HEK293 (cell line): Measurements from ENCODE around the gene TSTD1.
A peak's percentile ranks its signal among the peaks of the same experiment; 100 is the strongest.
"Not testable (repeated sequence)": the region's sequence is repeated elsewhere in the genome, so short reads cannot be mapped to it uniquely, and the experiment has no call there.

Experiments used
- HOXA7 ChIP-seq: sonication (generic); formaldehyde crosslinking; IDR thresholded peaks from 2 replicates; pipeline ENCODE4 v1.8.1; 2022; ENCODE audit warnings: missing genetic modification reagents, borderline replicate concordance
- KLF1 ChIP-seq: fragments of 450-650 bp; formaldehyde crosslinking; IDR thresholded peaks from 2 replicates; pipeline ENCODE4 v1.5.1; 2016; ENCODE audit warnings: missing biosample characterization, missing genetic modification characterization
- YY2 ChIP-seq: fragments of 450-650 bp; formaldehyde crosslinking; IDR thresholded peaks from 2 replicates; pipeline ENCODE4 v1.5.1; 2016; ENCODE audit warnings: missing biosample characterization, missing genetic modification characterization
- ZFP41 ChIP-seq: fragments of 450-650 bp; formaldehyde crosslinking; IDR thresholded peaks from 2 replicates; pipeline ENCODE4 v1.5.1; 2016; ENCODE audit warnings: missing biosample characterization, missing genetic modification characterization, borderline replicate concordance
- ZNF548 ChIP-seq: fragments of 450-650 bp; formaldehyde crosslinking; IDR thresholded peaks from 2 replicates; pipeline ENCODE4 v1.5.1; 2016; ENCODE audit warnings: missing biosample characterization, missing genetic modification characterization
- ZNF610 ChIP-seq: fragments of 450-650 bp; formaldehyde crosslinking; IDR thresholded peaks from 2 replicates; pipeline ENCODE4 v1.5.1; 2016; ENCODE audit warnings: missing biosample characterization, missing genetic modification characterization, borderline replicate concordance
- TF ChIP-seq, protein P1 (sequence below): fragments of 450-650 bp; formaldehyde crosslinking; IDR thresholded peaks from 2 replicates; pipeline ENCODE4 v1.5.1; 2016; ENCODE audit warnings: missing biosample characterization, missing genetic modification characterization
- TF ChIP-seq, protein P2 (sequence below): fragments of 450-650 bp; formaldehyde crosslinking; IDR thresholded peaks from 2 replicates; pipeline ENCODE4 v1.5.1; 2016; ENCODE audit warnings: missing biosample characterization, missing genetic modification characterization

DNA sequence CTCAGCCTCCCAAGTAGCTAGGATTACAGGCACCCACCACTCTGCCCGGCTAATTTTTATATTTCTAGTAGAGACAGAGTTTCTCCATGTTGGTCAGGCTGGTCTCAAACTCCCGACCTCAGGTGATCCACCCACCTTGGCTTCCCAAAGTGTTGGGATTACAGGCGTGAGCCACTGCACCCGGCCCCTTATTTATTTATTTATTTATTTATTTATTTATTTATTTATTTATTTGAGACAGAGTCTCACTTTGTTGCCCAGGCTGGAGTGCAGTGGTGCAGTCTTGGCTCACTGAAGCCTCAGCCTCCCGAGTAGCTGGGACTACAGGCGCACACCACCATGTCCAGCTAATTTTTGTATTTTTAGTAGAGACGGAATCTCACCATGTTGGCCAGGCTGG is 26.9 kb upstream of the TSTD1 start:
- TF ChIP-seq, protein P1, sequence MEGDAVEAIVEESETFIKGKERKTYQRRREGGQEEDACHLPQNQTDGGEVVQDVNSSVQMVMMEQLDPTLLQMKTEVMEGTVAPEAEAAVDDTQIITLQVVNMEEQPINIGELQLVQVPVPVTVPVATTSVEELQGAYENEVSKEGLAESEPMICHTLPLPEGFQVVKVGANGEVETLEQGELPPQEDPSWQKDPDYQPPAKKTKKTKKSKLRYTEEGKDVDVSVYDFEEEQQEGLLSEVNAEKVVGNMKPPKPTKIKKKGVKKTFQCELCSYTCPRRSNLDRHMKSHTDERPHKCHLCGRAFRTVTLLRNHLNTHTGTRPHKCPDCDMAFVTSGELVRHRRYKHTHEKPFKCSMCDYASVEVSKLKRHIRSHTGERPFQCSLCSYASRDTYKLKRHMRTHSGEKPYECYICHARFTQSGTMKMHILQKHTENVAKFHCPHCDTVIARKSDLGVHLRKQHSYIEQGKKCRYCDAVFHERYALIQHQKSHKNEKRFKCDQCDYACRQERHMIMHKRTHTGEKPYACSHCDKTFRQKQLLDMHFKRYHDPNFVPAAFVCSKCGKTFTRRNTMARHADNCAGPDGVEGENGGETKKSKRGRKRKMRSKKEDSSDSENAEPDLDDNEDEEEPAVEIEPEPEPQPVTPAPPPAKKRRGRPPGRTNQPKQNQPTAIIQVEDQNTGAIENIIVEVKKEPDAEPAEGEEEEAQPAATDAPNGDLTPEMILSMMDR (tag by site-specific recombination): not testable (repeated sequence)
- TF ChIP-seq ZFP41 (tag by site-specific recombination); YY2 (tag by site-specific recombination); KLF1 (tag by site-specific recombination); ZNF548 (tag by site-specific recombination); HOXA7 (CRISPR knock-in tag); ZNF610: not testable (repeated sequence)
- TF ChIP-seq, protein P2, sequence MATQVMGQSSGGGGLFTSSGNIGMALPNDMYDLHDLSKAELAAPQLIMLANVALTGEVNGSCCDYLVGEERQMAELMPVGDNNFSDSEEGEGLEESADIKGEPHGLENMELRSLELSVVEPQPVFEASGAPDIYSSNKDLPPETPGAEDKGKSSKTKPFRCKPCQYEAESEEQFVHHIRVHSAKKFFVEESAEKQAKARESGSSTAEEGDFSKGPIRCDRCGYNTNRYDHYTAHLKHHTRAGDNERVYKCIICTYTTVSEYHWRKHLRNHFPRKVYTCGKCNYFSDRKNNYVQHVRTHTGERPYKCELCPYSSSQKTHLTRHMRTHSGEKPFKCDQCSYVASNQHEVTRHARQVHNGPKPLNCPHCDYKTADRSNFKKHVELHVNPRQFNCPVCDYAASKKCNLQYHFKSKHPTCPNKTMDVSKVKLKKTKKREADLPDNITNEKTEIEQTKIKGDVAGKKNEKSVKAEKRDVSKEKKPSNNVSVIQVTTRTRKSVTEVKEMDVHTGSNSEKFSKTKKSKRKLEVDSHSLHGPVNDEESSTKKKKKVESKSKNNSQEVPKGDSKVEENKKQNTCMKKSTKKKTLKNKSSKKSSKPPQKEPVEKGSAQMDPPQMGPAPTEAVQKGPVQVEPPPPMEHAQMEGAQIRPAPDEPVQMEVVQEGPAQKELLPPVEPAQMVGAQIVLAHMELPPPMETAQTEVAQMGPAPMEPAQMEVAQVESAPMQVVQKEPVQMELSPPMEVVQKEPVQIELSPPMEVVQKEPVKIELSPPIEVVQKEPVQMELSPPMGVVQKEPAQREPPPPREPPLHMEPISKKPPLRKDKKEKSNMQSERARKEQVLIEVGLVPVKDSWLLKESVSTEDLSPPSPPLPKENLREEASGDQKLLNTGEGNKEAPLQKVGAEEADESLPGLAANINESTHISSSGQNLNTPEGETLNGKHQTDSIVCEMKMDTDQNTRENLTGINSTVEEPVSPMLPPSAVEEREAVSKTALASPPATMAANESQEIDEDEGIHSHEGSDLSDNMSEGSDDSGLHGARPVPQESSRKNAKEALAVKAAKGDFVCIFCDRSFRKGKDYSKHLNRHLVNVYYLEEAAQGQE (tag by site-specific recombination): peak; percentile 51
